CD14-positive monocyte (primary cell): ENCODE measurements around the gene DENND5B. TPM values are rescaled to one million over a fixed set of nuclear protein-coding genes. Genes with fewer than 3 reads are reported as not detected.

ENCODE experiments used
- DNase-seq, 3 donors: peaks; one replicate each; pipeline ENCODE4 v3.0.0-alpha.2; 2011 to 2022
- H2AFZ ChIP-seq: 2 replicates; pipeline ENCODE4 v1.6.0; 2012; ENCODE audit warnings: mild to moderate bottlenecking, low read depth, low read length, inconsistent platforms; ENCODE audit not compliant: insufficient read depth, poor library complexity, severe bottlenecking
- H3K27ac ChIP-seq, 2 donors: 1 replicate in 1 of 2; 2 replicates in 1 of 2; pipeline ENCODE4 v1.5.1; 2012 to 2013; ENCODE audit warnings: low read length in 2 of 2, control low read depth in 1 of 2, inconsistent platforms in 1 of 2, low read depth in 1 of 2, mild to moderate bottlenecking in 1 of 2
- H3K27me3 ChIP-seq, 2 donors: one replicate each; pipeline versions ENCODE4 v1.6.0 to v1.6.1; 2011 to 2013; ENCODE audit warnings: low read length in 2 of 2; ENCODE audit not compliant: control insufficient read depth in 2 of 2, insufficient read depth in 2 of 2
- H3K36me3 ChIP-seq, 2 donors: replicated peaks in 1 of 2; 1 replicate in 1 of 2; 2 replicates in 1 of 2; pipeline versions ENCODE4 v1.5.1 to v1.6.1; 2012 to 2013; ENCODE audit warnings: low read length in 2 of 2, control low read depth in 1 of 2, inconsistent platforms in 1 of 2, mild to moderate bottlenecking in 1 of 2; ENCODE audit not compliant: insufficient read depth in 2 of 2, control insufficient read depth in 1 of 2
- H3K4me1 ChIP-seq, 2 donors: 1 replicate in 1 of 2; 2 replicates in 1 of 2; pipeline versions ENCODE4 v1.5.1 to v1.6.1; 2012 to 2013; ENCODE audit warnings: low read length in 2 of 2, control low read depth in 1 of 2, inconsistent platforms in 1 of 2, mild to moderate bottlenecking in 1 of 2, moderate library complexity in 1 of 2; ENCODE audit not compliant: insufficient read depth in 2 of 2, control insufficient read depth in 1 of 2
- H3K4me2 ChIP-seq: replicated peaks from 2 replicates; pipeline ENCODE3; 2012; ENCODE audit warnings: low read length, moderate library complexity, mild to moderate bottlenecking; ENCODE audit not compliant: poor library complexity, severe bottlenecking; ENCODE audit errors: extremely low read depth
- H3K4me3 ChIP-seq, 3 experiments: fragments of 200-600 bp in 1 of 3; sonication (generic) in 1 of 3; replicated peaks in 1 of 3; 1 replicate in 2 of 3; 2 replicates in 1 of 3; pipeline ENCODE4 v1.5.1; 2011 to 2013; ENCODE audit warnings: low read length in 3 of 3, mild to moderate bottlenecking in 3 of 3, control low read depth in 2 of 3, low read depth in 2 of 3, inconsistent platforms in 1 of 3, moderate library complexity in 1 of 3
- H3K79me2 ChIP-seq: 2 replicates; pipeline ENCODE4 v1.6.0; 2012; ENCODE audit warnings: mild to moderate bottlenecking, control low read depth, inconsistent platforms, low read length, moderate library complexity; ENCODE audit not compliant: insufficient read depth
- H3K9ac ChIP-seq: 2 replicates; pipeline ENCODE4 v1.6.0; 2017; ENCODE audit warnings: low read length, mild to moderate bottlenecking; ENCODE audit not compliant: insufficient read depth, poor library complexity, severe bottlenecking
- H3K9me3 ChIP-seq, 2 donors: replicated peaks in 1 of 2; 1 replicate in 1 of 2; 2 replicates in 1 of 2; pipeline versions ENCODE4 v1.5.1 to v1.6.1; 2012 to 2013; ENCODE audit warnings: low read length in 2 of 2, control low read depth in 1 of 2; ENCODE audit not compliant: control insufficient read depth in 1 of 2, insufficient read depth in 1 of 2
- H4K20me1 ChIP-seq: 2 replicates; pipeline ENCODE4 v1.6.0; 2012; ENCODE audit warnings: mild to moderate bottlenecking, low read length, control low read depth, moderate library complexity; ENCODE audit not compliant: insufficient read depth
- H3K27ac Mint-ChIP-seq, 7 donors: one replicate each; pipeline ENCODE4 v1.8.0; 2020; ENCODE audit warnings: mild to moderate bottlenecking in 7 of 7, mixed read lengths in 7 of 7, moderate library complexity in 6 of 7, inconsistent platforms in 2 of 7
- H3K27me3 Mint-ChIP-seq, 3 donors: one replicate each; pipeline ENCODE4 v1.8.0; 2021 to 2022; ENCODE audit warnings: low read depth in 3 of 3, mild to moderate bottlenecking in 3 of 3, mixed read lengths in 3 of 3, moderate library complexity in 3 of 3, inconsistent platforms in 1 of 3
- H3K36me3 Mint-ChIP-seq, 2 donors: one replicate each; pipeline ENCODE4 v1.8.0; 2020; ENCODE audit warnings: mixed read lengths in 2 of 2, inconsistent platforms in 1 of 2, mild to moderate bottlenecking in 1 of 2
- H3K4me1 Mint-ChIP-seq: one replicate; pipeline ENCODE4 v1.8.0; 2020; ENCODE audit warnings: mild to moderate bottlenecking, mixed read lengths
- H3K4me3 Mint-ChIP-seq, 2 donors: one replicate each; pipeline ENCODE4 v1.8.0; 2020; ENCODE audit warnings: mild to moderate bottlenecking in 2 of 2, mixed read lengths in 2 of 2, moderate library complexity in 1 of 2
- H3K9me3 Mint-ChIP-seq, 7 donors: one replicate each; pipeline ENCODE4 v1.8.0; 2020 to 2022; ENCODE audit warnings: mixed read lengths in 7 of 7, mild to moderate bottlenecking in 6 of 7, moderate library complexity in 6 of 7, inconsistent platforms in 2 of 7
- CTCF ChIP-seq: fragments of 200-600 bp; IDR thresholded peaks from one replicate; pipeline ENCODE4 v1.8.0; 2022; ENCODE audit warnings: antibody characterized with exemption, mild to moderate bottlenecking
- WGBS: methylation state at CpG from one replicate; pipeline ENCODE4 v1.1.5; 2013; ENCODE audit warnings: missing lambda C conversion rate; ENCODE audit not compliant: insufficient coverage; 5-methylcytosine and 5-hydroxymethylcytosine counted together
- intact Hi-C, 2 donors: fragments of 100-400 bp; cut with micrococcal nuclease; formaldehyde crosslinking; loops; one replicate each; pipeline versions ENCODE4 v1.15.0 to v1.15.1; 2023
- polyA plus RNA-seq, 3 donors: library from polyadenylated mRNA; depleted of rRNA in 1 of 3; unstranded in 2 of 3; stranded (reverse) in 1 of 3; fragments of 300-500 nt in 2 of 3; fragments of >200 nt in 1 of 3; fragmentation: Illumina TruSeq in 2 of 3; gene quantifications; 1 replicate in 2 of 3; 2 replicates in 1 of 3; pipeline ENCODE4 v1.2.3, GENCODE V29; 2012 to 2021

Gene DENND5B
- polyA plus RNA-seq, 3 donors = 0.23 to 0.36 (median 0.36) TPM

GRCh38 chr12:31346267-31346666 is 244.7 kb downstream of the DENND5B start:
- intact Hi-C loops = no loop called here
- no peak overlapping the region for H3K9ac ChIP-seq
- H3K27me3 Mint-ChIP-seq = peaks cover 10 to 14% (median 13%) of the 10 kb centered on the region in 3 donors
- no peaks in the 10 kb centered on the region for H3K79me2 ChIP-seq
- no peak overlapping the region for H3K27ac ChIP-seq
- peaks cover 4% of the 10 kb centered on the region for H3K4me1 Mint-ChIP-seq
- H4K20me1 ChIP-seq = no peaks in the 10 kb centered on the region
- H3K9me3 Mint-ChIP-seq = peaks cover 0 to 4% (median 0%) of the 10 kb centered on the region in 7 donors
- no peak overlapping the region for H3K4me3 ChIP-seq
- H3K9me3 ChIP-seq = no peaks in the 10 kb centered on the region
- no peaks in the 10 kb centered on the region for H3K4me1 ChIP-seq
- H3K27me3 ChIP-seq = peaks cover 0 to 9% of the 10 kb centered on the region in 2 donors
- H3K36me3 ChIP-seq = no peaks in the 10 kb centered on the region
- no peak overlapping the region for H2AFZ ChIP-seq
- DNase-seq = no peak
- no peaks in the 10 kb centered on the region for H3K36me3 Mint-ChIP-seq
- H3K4me2 ChIP-seq = no peak overlapping the region
- no CpG with 5 or more reads among the region's 9 CpGs for WGBS
- no peak overlapping the region for H3K27ac Mint-ChIP-seq
- H3K4me3 Mint-ChIP-seq = no peak overlapping the region
- TF ChIP-seq CTCF = no peak

GRCh38 chr12:31343139-31343538 is 247.8 kb downstream of the DENND5B start:
- Histone ChIP-seq H3K27me3 (peaks cover 0 to 9% of the 10 kb centered on the region in 2 donors), H3K9me3 (no peaks in the 10 kb centered on the region), H3K79me2 (no peaks in the 10 kb centered on the region), H3K27ac (no peak overlapping the region), H4K20me1 (no peaks in the 10 kb centered on the region), H2AFZ (no peak overlapping the region), H3K9ac (no peak overlapping the region), H3K4me2 (no peak overlapping the region), H3K36me3 (no peaks in the 10 kb centered on the region), H3K4me1 (no peaks in the 10 kb centered on the region), H3K4me3 (no peak overlapping the region)
- Mint-ChIP-seq H3K27me3 (peaks cover 10 to 13% (median 13%) of the 10 kb centered on the region in 3 donors), H3K4me3 (no peak overlapping the region), H3K36me3 (no peaks in the 10 kb centered on the region), H3K9me3 (no peaks in the 10 kb centered on the region), H3K4me1 (peaks cover 4% of the 10 kb centered on the region), H3K27ac (peak overlapping the region in 1 of 7 donors; percentile 42)
- no peak for TF ChIP-seq CTCF
- DNase-seq = no peak
- intact Hi-C loops = no loop called here
- WGBS = 100% methylated on average over 5 of the region's 8 CpGs
